ENCODE results near the gene CACNG5.

CACNG5 gene

GRCh38 chr17:66909804-66910373 lies 75.0 kb downstream of the CACNG5 start:
- DNase-seq = no peak

GRCh38 chr17:66910651-66911285 lies 75.9 kb downstream of the CACNG5 start:
- DNase-seq = no peak

GRCh38 chr17:66915204-66915611 lies 80.3 kb downstream of the CACNG5 start:
- no peak for DNase-seq

- no peak for DNase-seq
Observed at GRCh38 chr17:66915792-66916191, 80.9 kb downstream of the CACNG5 start.

- no peak for DNase-seq
Observed at GRCh38 chr17:66916946-66917345, 82.0 kb downstream of the CACNG5 start.

- no peak for DNase-seq
Observed at GRCh38 chr17:66918896-66919295, 84.0 kb downstream of the CACNG5 start.

- no peak for DNase-seq
Observed at GRCh38 chr17:66920435-66920834, 85.5 kb downstream of the CACNG5 start.

- DNase-seq = no peak
Observed at GRCh38 chr17:66920950-66921349, 86.0 kb downstream of the CACNG5 start.

- no peak for DNase-seq
Observed at GRCh38 chr17:66923886-66924285, 89.0 kb downstream of the CACNG5 start.

- DNase-seq = no peak
Observed at GRCh38 chr17:66925811-66926500, 91.0 kb downstream of the CACNG5 start.

GRCh38 chr17:66928949-66929348 lies 94.0 kb downstream of the CACNG5 start:
- no peak for DNase-seq

- DNase-seq = no peak
Observed at GRCh38 chr17:66929591-66929990, 94.7 kb downstream of the CACNG5 start.

GRCh38 chr17:66930933-66931332 lies 96.0 kb downstream of the CACNG5 start:
- no peak for DNase-seq

- DNase-seq = no peak
Observed at GRCh38 chr17:66932311-66932710, 97.4 kb downstream of the CACNG5 start.

- DNase-seq = no peak
Observed at GRCh38 chr17:66934040-66934439, 99.1 kb downstream of the CACNG5 start.

Measured in cerebellar nuclear complex (tissue), 1 donor.